Pancreas (tissue), 10 donors: ENCODE data around the gene FAM20C. TPM values are rescaled to one million over a fixed set of nuclear protein-coding genes. Genes with fewer than 3 reads are reported as not detected.
"Not testable (repeated sequence)": the region's sequence is repeated elsewhere in the genome, so short reads cannot be mapped to it uniquely, and the experiment has no call there.

Source experiments
- ATAC-seq, 4 donors: fragments of 200-7000 bp; cut with Tn5 transposase; one replicate each; pipeline versions ENCODE4 v1.8.0 to v1.9.1; 2020; ENCODE audit warnings: mild to moderate bottlenecking in 4 of 4, moderate library complexity in 4 of 4
- DNase-seq, 6 donors: peaks; one replicate each; pipeline ENCODE4 v3.0.0-alpha.2; 2020
- FAIRE-seq: peaks from 2 replicates; lab custom pipeline; 2012; peaks lifted over from hg19 to GRCh38; lab: Jason Lieb, UNC
- H3K27ac ChIP-seq, 4 donors: fragments of 200-600 bp; sonication (generic); 1 replicate in 3 of 4; 2 replicates in 1 of 4; pipeline versions ENCODE4 v1.5.0 to v1.8.0; 2020
- H3K27me3 ChIP-seq, 4 donors: fragments of 200-600 bp; one replicate each; pipeline ENCODE4 v1.8.0; 2021
- H3K36me3 ChIP-seq, 3 donors: fragments of 200-600 bp; sonication (generic) in 1 of 3; one replicate each; pipeline versions ENCODE4 v1.5.0 to v1.8.0; 2020 to 2021
- H3K4me1 ChIP-seq, 3 donors: fragments of 200-600 bp; one replicate each; pipeline ENCODE4 v1.8.0; 2021
- H3K4me3 ChIP-seq, 4 donors: fragments of 200-600 bp; sonication (generic) in 2 of 4; one replicate each; pipeline versions ENCODE4 v1.5.0 to v1.8.0; 2020 to 2021
- H3K9me3 ChIP-seq, 4 donors: fragments of 200-600 bp; one replicate each; pipeline ENCODE4 v1.8.0; 2021
- CTCF ChIP-seq, 4 donors: fragments of 200-600 bp; sonication (generic) in 3 of 4; IDR thresholded peaks; one replicate each; pipeline versions ENCODE4 v1.5.0 to v1.8.0; 2021; ENCODE audit warnings: antibody characterized with exemption in 4 of 4
- whole genome bisulfite sequencing, 2 donors: extraction: QIAGEN DNeasy Blood & Tissue Kit; methylation state at CpG; one replicate each; pipeline ENCODE4 v1.1.7; 2013; 5-methylcytosine and 5-hydroxymethylcytosine counted together
- intact Hi-C, 3 donors: fragments of 100-400 bp; cut with DNase I; formaldehyde crosslinking; loops; one replicate each; pipeline versions ENCODE4 v1.11.1 to v1.14.2; 2022
- polyA plus RNA-seq, 2 donors: library from polyadenylated mRNA; stranded (reverse); fragments of 200-250 nt; gene quantifications; one replicate each; pipeline ENCODE4 v1.2.3, GENCODE V29; 2013
- total RNA-seq, 6 donors: library from RNA; stranded (reverse); fragmentation: NEBNext Ultra II Directional in 4 of 6; extraction: Animal tissue kit (Norgen Biotek cat#: 25700) in 4 of 6; gene quantifications; one replicate each; pipeline versions ENCODE4 v1.2.1 to v1.2.4, GENCODE V29; 2021 to 2023
- donor health status: healthy with polysubstance abuse.
- donor health status: DM: no; HTN: no; CAD: no; lungs with moderate emphysema.
- donor health status: DM: no; HTN: no; CAD: no.
- donor health status: control.
- donor health status: control.
- donor health status: Bipolar disorder and iron deficiency.
- donor health status: DM: yes; HTN: yes; CAD: no.
- donor health status: DM: no; HTN: no; CAD: no.
- donor health status: DM: no; HTN: no; CAD: no.
- donor health status: DM: yes; HTN: yes; CAD: no.

FAM20C gene
- total and polyA plus RNA-seq, 8 donors = 8.9 to 43.1 (median 13.4) TPM

GRCh38 chr7:295155-296154, 103.1 kb downstream of the FAM20C start:
- no peak overlapping the region for H3K4me3 ChIP-seq
- H3K4me1 ChIP-seq = no peaks in the 10 kb centered on the region
- intact Hi-C loops = no loop called here
- DNase-seq (peak in 1 of 6 donors; percentile 63), FAIRE-seq (no peak), ATAC-seq (no peak)
- WGBS, 2 donors = 68 to 77% methylated on average over 27 of the region's 27 CpGs
- H3K27ac ChIP-seq = no peak overlapping the region
- peaks cover 0 to 12% (median 2%) of the 10 kb centered on the region in 4 donors for H3K27me3 ChIP-seq
- H3K9me3 ChIP-seq = no peaks in the 10 kb centered on the region
- no peak for TF ChIP-seq CTCF (IDR thresholded peaks at IDR 0.05)
- no peaks in the 10 kb centered on the region for H3K36me3 ChIP-seq

GRCh38 chr7:296373-296945, 104.1 kb downstream of the FAM20C start:
- ATAC-seq (no peak), FAIRE-seq (no peak), DNase-seq (peak in 1 of 6 donors; percentile 29)
- Histone ChIP-seq H3K9me3 (no peaks in the 10 kb centered on the region), H3K4me1 (no peaks in the 10 kb centered on the region), H3K4me3 (no peak overlapping the region), H3K27me3 (peaks cover 0 to 5% (median 0%) of the 10 kb centered on the region in 4 donors), H3K36me3 (no peaks in the 10 kb centered on the region), H3K27ac (no peak overlapping the region)
- WGBS, 2 donors = 68 to 71% methylated on average over 15 to 20 of the region's 20 CpGs
- TF ChIP-seq CTCF (IDR thresholded peaks at IDR 0.05) = no peak
- intact Hi-C loops = no loop called here

GRCh38 chr7:297141-297540, 104.8 kb downstream of the FAM20C start:
- H3K36me3 ChIP-seq, ATAC-seq, H3K27me3 ChIP-seq, intact Hi-C loops, H3K4me3 ChIP-seq, H3K4me1 ChIP-seq, H3K27ac ChIP-seq, H3K9me3 ChIP-seq, FAIRE-seq: not testable (repeated sequence)
- peak in 1 of 6 donors; percentile 67 for DNase-seq
- 50 to 63% methylated on average over 4 to 24 of the region's 24 CpGs for WGBS, 2 donors

- FAIRE-seq (no peak), DNase-seq (peak in 1 of 6 donors; percentile 65), ATAC-seq (no peak)
- no peak overlapping the region for H3K27ac ChIP-seq
- H3K4me1 ChIP-seq = no peaks in the 10 kb centered on the region
- H3K9me3 ChIP-seq = no peaks in the 10 kb centered on the region
- H3K27me3 ChIP-seq = no peaks in the 10 kb centered on the region
- TF ChIP-seq CTCF (IDR thresholded peaks at IDR 0.05) = no peak
- H3K4me3 ChIP-seq = no peak overlapping the region
- 66 to 74% methylated on average over 24 of the region's 24 CpGs for WGBS, 2 donors
- H3K36me3 ChIP-seq = no peaks in the 10 kb centered on the region
- intact Hi-C loops = no loop called here
Measured at GRCh38 chr7:297611-298374, 105.4 kb downstream of the FAM20C start.

- Histone ChIP-seq H3K36me3 (no peaks in the 10 kb centered on the region), H3K27ac (no peak overlapping the region), H3K4me1 (no peaks in the 10 kb centered on the region), H3K9me3 (no peaks in the 10 kb centered on the region), H3K4me3 (no peak overlapping the region), H3K27me3 (no peaks in the 10 kb centered on the region)
- no peak for FAIRE-seq
- ATAC-seq = no peak
- no peak for TF ChIP-seq CTCF (IDR thresholded peaks at IDR 0.05)
- intact Hi-C loops = no loop called here
- peak in 2 of 6 donors; percentile 30 to 41 for DNase-seq
- WGBS, 2 donors = 64 to 79% methylated on average over 15 of the region's 15 CpGs
Measured at GRCh38 chr7:298375-298702, 106.0 kb downstream of the FAM20C start.
